ENCODE measurements around the gene CDK6. TPM values are rescaled to one million over a fixed set of nuclear protein-coding genes. Genes with fewer than 3 reads are reported as not detected.

CDK6 gene
- total RNA-seq, 1 donor from 2014 or later: 48.2 TPM

- no peak for DNase-seq
Measured at GRCh38 chr7:92705831-92706230, 130.5 kb downstream of the CDK6 start.

DNA sequence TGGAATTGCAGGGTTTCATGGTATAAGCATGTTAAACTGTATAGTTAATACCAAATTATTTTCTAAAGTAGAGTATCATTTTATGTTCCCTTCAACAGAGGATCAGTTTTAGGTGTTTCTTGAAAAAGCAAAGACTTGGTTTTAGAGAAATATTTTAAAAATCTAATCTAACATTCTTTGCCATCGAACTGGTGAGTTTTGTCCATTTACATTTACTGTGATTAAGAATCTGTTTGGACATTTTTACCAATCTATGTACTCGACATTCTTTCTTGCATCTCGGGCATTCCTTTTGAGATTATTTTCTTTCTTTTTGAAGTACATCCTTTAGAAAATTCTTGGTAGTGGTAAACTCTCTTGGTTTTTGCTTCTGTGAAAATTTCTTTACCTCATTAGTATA lies 131.5 kb downstream of the CDK6 start:
- no peak for DNase-seq

GRCh38 chr7:92702535-92702934 lies 133.8 kb downstream of the CDK6 start:
- no peak for DNase-seq

- no peak for DNase-seq
Measured at GRCh38 chr7:92699966-92700514, 136.3 kb downstream of the CDK6 start.

GRCh38 chr7:92699560-92699959 lies 136.8 kb downstream of the CDK6 start:
- DNase-seq: no peak

DNA sequence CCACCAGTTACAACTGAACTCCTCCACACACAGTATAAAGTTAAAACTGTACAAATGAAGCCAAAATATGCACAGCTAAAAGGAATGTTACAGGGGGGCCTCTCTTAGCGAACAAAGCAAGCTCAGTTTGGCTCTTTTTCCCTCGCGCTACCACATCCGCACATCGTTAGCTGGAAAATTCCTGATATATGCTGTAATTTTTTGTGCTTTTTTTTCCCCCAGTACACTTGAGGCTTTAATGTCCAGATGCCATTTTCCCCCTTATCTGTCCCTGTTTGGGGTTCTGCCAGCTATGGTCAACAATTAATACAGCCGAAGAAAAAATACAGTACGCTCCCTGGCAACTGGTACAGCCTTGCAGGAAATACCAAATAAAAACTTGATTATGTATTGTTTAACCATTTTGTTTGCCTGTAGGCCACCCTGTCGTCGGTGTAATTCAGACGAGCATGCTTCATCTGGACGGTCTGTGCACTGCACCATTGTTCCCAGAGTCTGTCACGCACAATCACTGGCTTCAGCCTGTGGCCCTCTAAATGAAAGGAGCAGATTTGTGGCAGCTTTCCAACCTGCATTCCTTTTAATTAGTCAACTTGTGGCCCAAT lies 138.0 kb downstream of the CDK6 start:
- DNase-seq: peak; percentile 97

DNA sequence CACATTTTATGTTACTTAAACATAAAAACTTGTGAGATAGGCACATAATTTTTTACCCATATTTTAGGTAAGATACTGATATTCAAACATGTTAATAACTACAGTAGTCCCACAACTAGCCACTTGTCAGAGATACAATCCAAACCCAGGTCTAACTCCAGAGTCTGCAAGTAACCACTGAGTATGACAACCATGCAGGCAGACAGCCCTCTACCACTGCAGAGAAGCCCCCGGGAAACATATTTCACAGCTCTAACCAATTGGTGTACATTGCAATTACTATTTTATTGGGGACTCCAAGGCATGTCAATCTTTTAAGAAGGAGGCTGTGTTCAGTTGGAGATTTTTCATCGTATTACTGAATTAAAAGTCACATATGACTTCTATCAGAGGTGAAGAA lies 139.0 kb downstream of the CDK6 start:
- no peak for DNase-seq

- no peak for DNase-seq
Measured at GRCh38 chr7:92697012-92697411, 139.4 kb downstream of the CDK6 start.

DNA sequence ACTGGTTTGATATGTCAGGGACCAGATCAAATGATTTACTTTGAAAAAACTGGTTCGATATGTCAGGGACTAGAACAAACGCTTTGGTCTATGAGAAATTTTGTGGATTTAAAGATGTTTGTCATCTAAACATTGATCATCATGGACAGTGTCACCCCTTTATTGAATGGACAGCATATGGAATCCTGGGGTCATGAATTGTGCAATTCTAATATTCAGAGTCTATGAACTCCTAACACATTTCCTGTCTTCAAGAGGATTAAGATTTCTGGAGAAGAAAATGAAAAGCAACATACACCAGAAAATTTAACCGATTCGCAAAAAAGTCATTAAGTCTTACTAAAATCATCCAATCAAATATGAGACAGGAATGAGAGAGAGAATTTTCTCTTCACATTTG lies 139.8 kb downstream of the CDK6 start:
- no peak for DNase-seq

DNA sequence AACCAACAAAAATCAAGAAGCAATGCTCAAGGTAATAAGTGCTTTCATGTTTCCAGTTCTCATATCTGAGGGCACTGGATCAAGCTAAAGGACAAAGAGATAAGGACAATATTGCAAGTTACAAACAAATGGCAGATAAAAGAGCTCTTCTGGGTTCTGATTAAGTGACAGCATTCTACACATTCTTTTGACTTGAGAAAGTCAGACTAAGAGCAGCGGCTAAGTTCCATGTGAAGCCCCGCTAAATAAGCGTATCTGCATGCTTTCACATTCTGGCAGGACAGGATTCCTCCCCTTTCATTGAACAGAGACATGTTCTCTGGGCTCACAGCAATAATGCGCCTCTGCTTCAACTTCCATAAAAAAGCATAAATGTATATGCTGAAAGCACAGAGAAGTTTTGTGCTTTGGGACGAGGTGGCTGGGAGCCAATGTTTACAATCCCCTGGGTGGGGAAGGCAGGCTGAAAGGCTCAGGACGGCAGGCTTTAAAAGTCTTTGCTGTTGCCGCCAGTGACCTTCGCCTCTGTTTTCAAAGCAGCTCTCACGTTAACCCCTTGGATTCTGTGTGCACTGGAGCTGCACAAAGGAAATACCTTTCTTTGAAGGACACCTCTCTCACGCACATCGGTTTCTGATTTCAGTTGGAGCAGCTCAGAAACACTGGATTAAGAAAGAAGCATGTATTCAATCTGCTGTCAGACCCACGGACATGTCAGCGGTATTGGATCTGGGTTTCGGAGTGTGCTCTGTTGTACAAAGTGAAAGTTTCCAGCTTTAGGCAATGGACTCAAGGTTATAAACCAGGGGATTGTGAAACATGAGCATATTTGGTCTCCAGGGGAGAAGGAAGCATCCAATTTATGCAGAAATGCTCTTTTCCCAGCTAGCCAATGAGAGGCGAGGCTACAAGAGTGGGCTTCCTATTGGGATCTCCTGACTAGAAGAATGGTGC lies 140.8 kb downstream of the CDK6 start:
- peak; percentile 63 for DNase-seq

DNA sequence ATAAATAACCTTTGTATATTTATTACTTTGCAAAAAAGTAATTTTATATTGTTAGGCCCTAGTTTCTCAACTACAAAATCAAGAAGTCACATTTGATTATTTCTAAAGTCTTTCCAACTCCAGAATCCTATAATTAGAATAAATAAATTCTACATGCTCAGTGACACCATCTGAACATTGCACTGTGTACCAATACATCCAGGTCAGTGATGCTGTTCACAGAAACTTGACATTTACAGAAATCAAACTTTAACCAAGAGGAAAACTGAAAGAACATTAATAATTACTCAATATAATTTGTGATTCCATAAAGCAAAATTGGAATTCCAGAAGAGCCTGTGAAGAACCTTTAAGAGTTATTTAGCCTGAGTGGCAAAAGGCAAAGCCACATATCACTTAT lies 142.2 kb downstream of the CDK6 start:
- DNase-seq: no peak

GRCh38 chr7:92693519-92693918 lies 142.9 kb downstream of the CDK6 start:
- no peak for DNase-seq

DNA sequence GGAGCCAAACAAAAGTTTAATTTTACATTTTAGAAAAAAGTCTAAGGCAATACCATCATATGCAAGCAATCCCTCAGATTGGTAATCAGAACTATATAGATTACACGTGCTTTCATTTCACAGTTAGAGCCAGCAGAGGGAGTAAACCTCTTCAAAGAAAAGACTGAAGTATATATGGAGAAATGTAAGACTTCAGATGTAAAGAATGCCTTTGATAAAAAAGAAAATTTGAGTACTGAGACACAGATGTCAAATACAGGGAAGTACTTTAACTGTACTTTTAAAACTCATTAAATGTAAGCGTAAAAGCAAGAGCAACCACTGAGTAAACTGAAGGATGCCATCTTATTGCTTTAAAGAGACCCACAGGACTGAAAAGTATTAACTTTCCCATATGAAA lies 144.8 kb downstream of the CDK6 start:
- peak; percentile 78 for DNase-seq

DNA sequence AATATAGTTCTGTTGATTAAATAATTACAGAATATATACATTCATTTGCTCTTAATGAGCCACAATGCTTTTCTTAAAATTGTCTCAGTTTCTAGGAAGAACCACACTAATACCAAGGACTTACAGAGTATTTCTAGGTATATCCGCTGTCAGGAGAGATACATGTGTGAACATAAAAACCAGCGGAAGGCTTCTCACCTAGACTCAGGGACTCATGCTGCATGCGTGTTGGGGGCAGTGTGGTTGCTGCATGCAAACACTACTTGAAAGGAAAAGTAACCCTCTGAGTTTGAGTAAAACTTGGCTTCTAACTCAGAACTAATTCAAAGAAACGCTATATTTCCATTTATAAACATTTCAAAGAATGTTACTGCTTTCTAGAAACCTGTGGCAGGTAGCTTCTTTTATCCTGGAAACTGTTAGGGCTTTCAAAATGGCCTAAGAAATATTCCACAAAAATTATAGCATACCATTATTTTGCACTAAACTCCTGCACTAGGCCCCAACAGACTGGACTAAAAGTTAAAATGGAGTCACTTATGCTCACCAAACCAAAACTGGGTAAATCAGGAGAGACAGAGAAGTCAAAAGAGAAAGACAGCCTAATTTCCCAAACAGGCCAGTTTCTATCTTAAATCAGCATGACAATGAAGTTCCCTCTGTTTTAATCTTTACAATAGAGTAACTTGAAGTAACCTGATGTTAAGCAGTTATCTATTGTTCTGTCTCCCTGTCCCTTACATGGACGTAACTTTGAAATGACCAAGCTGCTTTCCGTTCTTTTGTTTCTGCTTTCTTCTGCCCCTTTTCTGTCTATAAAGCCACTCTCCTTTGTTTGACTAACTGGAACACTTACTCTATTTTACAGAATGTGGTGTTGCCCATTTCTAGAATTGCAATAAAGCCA lies 151.0 kb downstream of the CDK6 start:
- DNase-seq: no peak

DNA sequence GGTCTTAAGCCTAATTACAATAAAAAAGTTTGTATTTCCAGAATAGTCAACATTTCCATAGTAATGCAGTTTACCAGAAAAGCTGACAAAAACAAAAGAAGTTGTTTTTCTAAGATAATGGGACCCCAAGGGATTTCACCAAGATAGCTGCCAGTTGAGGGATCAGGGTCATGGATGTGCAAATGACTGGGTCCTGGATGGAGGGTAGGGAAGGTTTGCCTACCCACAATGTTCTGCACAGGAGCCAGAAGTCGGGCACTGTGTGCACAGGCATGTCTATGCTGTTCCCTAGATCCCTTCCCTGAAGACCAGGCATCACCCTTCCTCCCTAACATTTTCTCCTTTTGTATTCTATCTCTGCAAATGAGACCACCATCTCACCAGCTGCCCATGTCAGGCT lies 152.1 kb downstream of the CDK6 start:
- no peak for DNase-seq

DNA sequence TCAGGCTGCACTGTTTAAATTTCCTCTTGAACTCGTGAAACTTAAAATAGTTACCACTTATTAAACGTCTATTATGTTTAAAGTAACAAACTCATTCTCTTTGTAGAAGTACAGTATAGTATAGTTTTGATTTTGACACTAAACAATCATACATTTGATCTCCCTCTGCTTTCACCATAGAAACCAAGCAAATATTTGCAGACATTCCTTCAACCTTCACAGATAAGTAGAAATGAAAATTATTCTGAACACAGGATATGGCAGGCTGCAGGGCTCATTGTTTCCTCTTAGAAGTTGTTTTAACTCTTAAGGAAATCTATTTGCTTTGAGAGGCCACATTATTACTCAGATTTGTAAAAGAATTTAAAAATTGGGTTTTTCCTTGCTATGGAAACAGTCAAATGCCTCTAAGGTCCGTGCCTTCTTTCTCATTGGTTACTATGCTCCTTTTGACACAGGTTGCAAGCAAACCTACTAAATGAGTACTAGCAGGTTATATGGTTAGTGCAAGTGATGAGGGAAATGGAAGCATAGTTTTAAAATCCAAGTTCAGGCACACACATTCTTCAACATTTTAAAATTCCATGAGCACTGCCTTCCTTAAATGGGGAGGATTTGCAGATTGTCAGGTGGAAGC lies 153.4 kb downstream of the CDK6 start:
- DNase-seq: peak; percentile 59

- no peak for DNase-seq
Measured at GRCh38 chr7:92682330-92682729, 154.0 kb downstream of the CDK6 start.

DNA sequence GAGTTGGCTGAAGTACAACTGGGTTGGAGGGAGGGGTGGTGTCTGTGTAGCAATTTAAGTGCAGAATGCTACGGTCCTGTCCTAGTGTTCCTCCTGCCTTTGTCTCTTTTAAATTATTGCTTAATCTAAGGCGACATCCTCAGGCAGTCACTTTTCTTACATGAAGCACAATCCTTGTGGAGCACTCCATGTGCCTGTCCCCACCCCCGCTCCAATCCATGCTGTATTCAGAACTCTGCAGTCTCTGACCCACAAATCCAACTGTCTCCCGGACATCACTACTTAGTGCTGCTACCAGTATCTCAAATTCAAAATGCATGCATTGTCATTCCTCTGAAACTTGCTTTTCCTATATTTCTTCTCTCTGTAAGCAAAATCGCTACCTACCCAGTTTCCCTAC lies 154.7 kb downstream of the CDK6 start:
- no peak for DNase-seq

DNA sequence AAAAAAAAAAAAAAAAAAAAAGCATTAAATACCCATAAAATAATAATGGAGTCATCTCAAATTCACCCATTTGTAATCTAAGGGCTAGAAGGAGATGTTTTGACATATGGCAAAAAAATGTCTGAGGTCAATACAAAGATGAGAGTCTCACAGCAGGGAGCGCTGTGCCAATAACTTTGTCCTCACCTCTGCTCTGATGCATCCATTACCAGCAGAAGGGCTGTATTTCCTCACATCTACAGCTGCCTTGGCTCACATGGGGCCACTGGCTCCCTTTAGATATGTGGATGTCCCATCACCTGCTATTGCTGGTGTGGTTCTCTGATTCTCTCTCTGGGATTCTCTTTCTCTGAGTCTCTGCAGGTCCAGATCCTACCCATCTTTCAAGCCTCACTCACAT lies 155.9 kb downstream of the CDK6 start:
- no peak for DNase-seq

- no peak for DNase-seq
Measured at GRCh38 chr7:92678291-92678920, 158.0 kb downstream of the CDK6 start.

GRCh38 chr7:92674379-92674778 lies 162.0 kb downstream of the CDK6 start:
- no peak for DNase-seq
